ENCODE results near the gene F2. TPM values are rescaled to one million over a fixed set of nuclear protein-coding genes. Genes with fewer than 3 reads are reported as not detected.

Gene F2
- total and polyA plus RNA-seq, 2 of the 13 experiments (the other 11 are each of a cell fraction or from before 2014, with no cell fraction given), result 330 to 801 TPM

GRCh38 chr11:46729110-46730027 is 10.4 kb downstream of the F2 start (continued):
- TF ChIP-seq SIN3A (IDR thresholded peaks at IDR 0.05; ENCODE audit: borderline replicate concordance, low read depth, low read length) (no peak), CCAR2 (optimal IDR thresholded peaks at IDR 0.05; ENCODE audit: low read depth, low read length) (no peak), NR2C2 (CRISPR knock-in tag; IDR thresholded peaks at IDR 0.05; ENCODE audit: borderline replicate concordance) (no peak), UBTF (CRISPR knock-in tag; IDR thresholded peaks at IDR 0.05) (no peak), NAIF1 (CRISPR knock-in tag; IDR thresholded peaks at IDR 0.05; ENCODE audit: borderline replicate concordance) (no peak), SOX6 (IDR thresholded peaks at IDR 0.05) (no peak), SOX6 (CRISPR knock-in tag; IDR thresholded peaks at IDR 0.05) (no peak)
- TF ChIP-seq, protein P1, sequence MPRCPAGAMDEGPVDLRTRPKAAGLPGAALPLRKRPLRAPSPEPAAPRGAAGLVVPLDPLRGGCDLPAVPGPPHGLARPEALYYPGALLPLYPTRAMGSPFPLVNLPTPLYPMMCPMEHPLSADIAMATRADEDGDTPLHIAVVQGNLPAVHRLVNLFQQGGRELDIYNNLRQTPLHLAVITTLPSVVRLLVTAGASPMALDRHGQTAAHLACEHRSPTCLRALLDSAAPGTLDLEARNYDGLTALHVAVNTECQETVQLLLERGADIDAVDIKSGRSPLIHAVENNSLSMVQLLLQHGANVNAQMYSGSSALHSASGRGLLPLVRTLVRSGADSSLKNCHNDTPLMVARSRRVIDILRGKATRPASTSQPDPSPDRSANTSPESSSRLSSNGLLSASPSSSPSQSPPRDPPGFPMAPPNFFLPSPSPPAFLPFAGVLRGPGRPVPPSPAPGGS (CRISPR knock-in tag; IDR thresholded peaks at IDR 0.05), result no peak
- TF ChIP-seq, protein P2, sequence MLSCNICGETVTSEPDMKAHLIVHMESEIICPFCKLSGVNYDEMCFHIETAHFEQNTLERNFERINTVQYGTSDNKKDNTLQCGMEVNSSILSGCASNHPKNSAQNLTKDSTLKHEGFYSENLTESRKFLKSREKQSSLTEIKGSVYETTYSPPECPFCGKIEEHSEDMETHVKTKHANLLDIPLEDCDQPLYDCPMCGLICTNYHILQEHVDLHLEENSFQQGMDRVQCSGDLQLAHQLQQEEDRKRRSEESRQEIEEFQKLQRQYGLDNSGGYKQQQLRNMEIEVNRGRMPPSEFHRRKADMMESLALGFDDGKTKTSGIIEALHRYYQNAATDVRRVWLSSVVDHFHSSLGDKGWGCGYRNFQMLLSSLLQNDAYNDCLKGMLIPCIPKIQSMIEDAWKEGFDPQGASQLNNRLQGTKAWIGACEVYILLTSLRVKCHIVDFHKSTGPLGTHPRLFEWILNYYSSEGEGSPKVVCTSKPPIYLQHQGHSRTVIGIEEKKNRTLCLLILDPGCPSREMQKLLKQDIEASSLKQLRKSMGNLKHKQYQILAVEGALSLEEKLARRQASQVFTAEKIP (CRISPR knock-in tag; IDR thresholded peaks at IDR 0.05; ENCODE audit: borderline replicate concordance), result no peak
